ENCODE results near the gene ASIC4. TPM values are rescaled to one million over a fixed set of nuclear protein-coding genes. Genes with fewer than 3 reads are reported as not detected.

Gene ASIC4
- total RNA-seq, 1 experiment from 2014 or later = not detected

GRCh38 chr2:219571311-219572236 lies 57.3 kb downstream of the ASIC4 start, which contains the start of gene OBSL1:
Gene OBSL1, minus strand, starts transcription at chr2:219571539. Its CDS starts 307 bp downstream, at chr2:219571232.
- Histone ChIP-seq H3K4me1 (ENCODE audit: low read length) (no peaks in the 10 kb centered on the region; the same call in 1 of the 2 replicates), H3K9me2 (replicated peaks; ENCODE audit: insufficient read depth, low read length) (no peaks in the 10 kb centered on the region), H2AFZ (ENCODE audit: low read length) (no peak within 1 kb of the TSS), H3K27ac (ENCODE audit: low read length) (no peak within 1 kb of the TSS), H3K36me3 (ENCODE audit: insufficient read depth, low read length) (no peaks in the 10 kb centered on the region), H3K4me3 (ENCODE audit: low read length) (no peak within 1 kb of the TSS), H4K20me1 (ENCODE audit: insufficient read depth, low read depth, low read length) (no peaks in the 10 kb centered on the region), H3K9ac (ENCODE audit: low read length) (no peak within 1 kb of the TSS), H3K4me2 (ENCODE audit: low read depth, low read length, poor library complexity, severe bottlenecking) (no peak within 1 kb of the TSS), H3K9me3 (ENCODE audit: low read length) (no peaks in the 10 kb centered on the region), H3K27me3 (ENCODE audit: low read length) (no peaks in the 10 kb centered on the region), H3K79me2 (ENCODE audit: low read length) (no peaks in the 10 kb centered on the region)
- DNase-seq = no peak

DNA sequence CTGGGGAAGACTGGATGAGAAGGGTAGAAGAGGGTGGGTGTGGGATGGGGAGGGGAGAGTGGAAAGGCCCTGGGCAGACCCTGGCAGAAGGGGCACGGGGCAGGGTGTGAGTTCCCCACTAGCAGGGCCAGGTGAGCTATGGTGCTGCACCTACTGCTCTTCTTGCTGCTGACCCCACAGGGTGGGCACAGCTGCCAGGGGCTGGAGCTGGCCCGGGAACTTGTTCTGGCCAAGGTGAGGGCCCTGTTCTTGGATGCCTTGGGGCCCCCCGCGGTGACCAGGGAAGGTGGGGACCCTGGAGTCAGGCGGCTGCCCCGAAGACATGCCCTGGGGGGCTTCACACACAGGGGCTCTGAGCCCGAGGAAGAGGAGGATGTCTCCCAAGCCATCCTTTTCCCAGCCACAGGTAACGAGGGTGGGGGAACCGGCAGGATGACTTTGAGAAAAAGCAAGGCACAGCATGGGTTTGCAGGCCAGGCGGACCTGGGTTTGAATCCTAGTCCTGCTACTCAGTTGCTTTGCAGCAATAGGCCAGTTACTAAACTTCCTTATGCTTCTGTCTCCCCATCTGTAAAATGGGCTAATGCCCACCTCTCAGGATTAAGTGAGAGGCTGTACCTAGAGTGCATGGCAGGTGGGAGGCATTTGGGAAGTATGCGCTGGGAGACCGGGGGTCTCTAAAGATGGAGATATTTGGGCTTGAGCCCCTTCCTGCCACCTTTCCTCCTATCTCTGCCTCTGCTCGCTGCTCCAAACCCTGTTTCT lies 58.1 kb downstream of the ASIC4 start, which contains the start of gene INHA:
TSS of gene INHA (plus strand) at position 74 of the 765 bp plus-strand sequence. CDS start at position 139, 65 bp downstream.
- Histone ChIP-seq H2AFZ (ENCODE audit: low read length) (no peak within 1 kb of the TSS), H4K20me1 (ENCODE audit: insufficient read depth, low read depth, low read length) (no peaks in the 10 kb centered on the region), H3K79me2 (ENCODE audit: low read length) (no peaks in the 10 kb centered on the region), H3K4me1 (ENCODE audit: low read length) (peaks cover 4% of the 10 kb centered on the region; the same call in 1 of the 2 replicates), H3K27me3 (ENCODE audit: low read length) (no peaks in the 10 kb centered on the region), H3K36me3 (ENCODE audit: insufficient read depth, low read length) (no peaks in the 10 kb centered on the region), H3K9me3 (ENCODE audit: low read length) (no peaks in the 10 kb centered on the region), H3K4me2 (ENCODE audit: low read depth, low read length, poor library complexity, severe bottlenecking) (no peak within 1 kb of the TSS), H3K27ac (ENCODE audit: low read length) (no peak within 1 kb of the TSS), H3K4me3 (ENCODE audit: low read length) (no peak within 1 kb of the TSS), H3K9ac (ENCODE audit: low read length) (no peak within 1 kb of the TSS), H3K9me2 (replicated peaks; ENCODE audit: insufficient read depth, low read length) (no peaks in the 10 kb centered on the region)
- DNase-seq = no peak

DNA sequence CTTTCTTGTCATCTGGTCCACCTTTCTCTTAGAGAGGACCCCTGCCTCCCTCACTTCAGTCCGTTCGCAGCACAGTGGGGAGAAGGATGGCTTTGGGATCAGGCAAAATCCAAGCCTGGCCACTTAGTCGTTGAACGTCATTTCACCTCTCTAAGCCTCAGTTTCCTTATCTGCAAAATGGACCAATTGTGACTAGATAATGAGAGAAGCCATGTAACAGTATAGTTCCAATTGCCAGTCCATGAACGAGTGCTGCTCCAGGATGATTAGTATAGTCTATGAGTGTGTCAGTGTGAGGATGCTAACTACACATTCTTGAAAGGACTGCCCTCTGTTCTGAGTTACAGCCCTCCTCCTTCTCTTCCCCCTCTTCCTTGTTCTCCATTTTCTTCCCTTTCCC lies 58.9 kb downstream of the ASIC4 start:
- DNase-seq = no peak
- no peak overlapping the region for H2AFZ ChIP-seq (ENCODE audit: low read length)
- no peak overlapping the region for H3K4me2 ChIP-seq (ENCODE audit: low read depth, low read length, poor library complexity, severe bottlenecking)
- no peak overlapping the region for H3K9ac ChIP-seq (ENCODE audit: low read length)
- no peaks in the 10 kb centered on the region for H4K20me1 ChIP-seq (ENCODE audit: insufficient read depth, low read depth, low read length)
- no peaks in the 10 kb centered on the region for H3K27me3 ChIP-seq (ENCODE audit: low read length)
- no peak overlapping the region for H3K4me3 ChIP-seq (ENCODE audit: low read length)
- no peaks in the 10 kb centered on the region for H3K36me3 ChIP-seq (ENCODE audit: insufficient read depth, low read length)
- H3K27ac ChIP-seq (ENCODE audit: low read length) = no peak overlapping the region
- peaks cover 4% of the 10 kb centered on the region; the same call in 1 of the 2 replicates for H3K4me1 ChIP-seq (ENCODE audit: low read length)
- H3K79me2 ChIP-seq (ENCODE audit: low read length) = no peaks in the 10 kb centered on the region
- no peaks in the 10 kb centered on the region for H3K9me3 ChIP-seq (ENCODE audit: low read length)
- H3K9me2 ChIP-seq (replicated peaks; ENCODE audit: insufficient read depth, low read length) = no peaks in the 10 kb centered on the region

- Histone ChIP-seq H3K4me2 (ENCODE audit: low read depth, low read length, poor library complexity, severe bottlenecking) (no peak overlapping the region), H3K4me3 (ENCODE audit: low read length) (no peak overlapping the region)
Measured at GRCh38 chr2:219574484-219575311, 60.4 kb downstream of the ASIC4 start.

GRCh38 chr2:219575566-219576504 lies 61.6 kb downstream of the ASIC4 start:
- Histone ChIP-seq H2AFZ (ENCODE audit: low read length) (no peak overlapping the region), H3K4me2 (ENCODE audit: low read depth, low read length, poor library complexity, severe bottlenecking) (no peak overlapping the region), H4K20me1 (ENCODE audit: insufficient read depth, low read depth, low read length) (no peaks in the 10 kb centered on the region)

More at GRCh38 chr2:219574484-219575311, 60.4 kb downstream of the ASIC4 start:
- no peak overlapping the region for H3K27ac ChIP-seq (ENCODE audit: low read length)
- H3K9me3 ChIP-seq (ENCODE audit: low read length) = no peaks in the 10 kb centered on the region
- H3K9me2 ChIP-seq (replicated peaks; ENCODE audit: insufficient read depth, low read length) = no peaks in the 10 kb centered on the region
- no peak overlapping the region for H2AFZ ChIP-seq (ENCODE audit: low read length)
- H3K4me1 ChIP-seq (ENCODE audit: low read length) = peaks cover 4% of the 10 kb centered on the region; the same call in 1 of the 2 replicates
- no peaks in the 10 kb centered on the region for H3K27me3 ChIP-seq (ENCODE audit: low read length)
- no peak for DNase-seq
- H3K36me3 ChIP-seq (ENCODE audit: insufficient read depth, low read length) = no peaks in the 10 kb centered on the region
- no peaks in the 10 kb centered on the region for H3K79me2 ChIP-seq (ENCODE audit: low read length)
- no peak overlapping the region for H3K9ac ChIP-seq (ENCODE audit: low read length)
- H4K20me1 ChIP-seq (ENCODE audit: insufficient read depth, low read depth, low read length) = no peaks in the 10 kb centered on the region

GRCh38 chr2:219576505-219577388 lies 62.5 kb downstream of the ASIC4 start:
- Histone ChIP-seq H2AFZ (ENCODE audit: low read length) (no peak overlapping the region; the same call in 1 of the 2 replicates), H3K9ac (ENCODE audit: low read length) (no peak overlapping the region), H3K9me3 (ENCODE audit: low read length) (no peaks in the 10 kb centered on the region)

More at GRCh38 chr2:219575566-219576504, 61.6 kb downstream of the ASIC4 start:
- Histone ChIP-seq H3K4me3 (ENCODE audit: low read length) (no peak overlapping the region), H3K36me3 (ENCODE audit: insufficient read depth, low read length) (no peaks in the 10 kb centered on the region), H3K9me2 (replicated peaks; ENCODE audit: insufficient read depth, low read length) (no peaks in the 10 kb centered on the region), H3K9me3 (ENCODE audit: low read length) (no peaks in the 10 kb centered on the region), H3K27me3 (ENCODE audit: low read length) (no peaks in the 10 kb centered on the region), H3K9ac (ENCODE audit: low read length) (no peak overlapping the region), H3K4me1 (ENCODE audit: low read length) (peaks cover 4% of the 10 kb centered on the region; the same call in 1 of the 2 replicates), H3K27ac (ENCODE audit: low read length) (no peak overlapping the region), H3K79me2 (ENCODE audit: low read length) (no peaks in the 10 kb centered on the region)
- DNase-seq = no peak

More at GRCh38 chr2:219576505-219577388, 62.5 kb downstream of the ASIC4 start:
- peaks cover 4% of the 10 kb centered on the region; the same call in 1 of the 2 replicates for H3K4me1 ChIP-seq (ENCODE audit: low read length)
- H3K4me3 ChIP-seq (ENCODE audit: low read length) = no peak overlapping the region
- H4K20me1 ChIP-seq (ENCODE audit: insufficient read depth, low read depth, low read length) = no peaks in the 10 kb centered on the region
- DNase-seq = no peak
- no peaks in the 10 kb centered on the region for H3K36me3 ChIP-seq (ENCODE audit: insufficient read depth, low read length)
- H3K79me2 ChIP-seq (ENCODE audit: low read length) = no peaks in the 10 kb centered on the region
- no peak overlapping the region for H3K27ac ChIP-seq (ENCODE audit: low read length)
- no peaks in the 10 kb centered on the region for H3K27me3 ChIP-seq (ENCODE audit: low read length)
- H3K4me2 ChIP-seq (ENCODE audit: low read depth, low read length, poor library complexity, severe bottlenecking) = no peak overlapping the region
- H3K9me2 ChIP-seq (replicated peaks; ENCODE audit: insufficient read depth, low read length) = no peaks in the 10 kb centered on the region
